HepG2 (cell line): Measurements from ENCODE around the gene PAQR6. TPM values are rescaled to one million over a fixed set of nuclear protein-coding genes. Genes with fewer than 3 reads are reported as not detected.

Experiments used
- AKAP8 ChIP-seq: sonication (generic); formaldehyde crosslinking; IDR thresholded peaks from 2 replicates; pipeline ENCODE4 v1.5.1; 2020; ENCODE audit warnings: mild to moderate bottlenecking, missing genetic modification reagents
- ETV5 ChIP-seq: IDR thresholded peaks from 2 replicates; pipeline ENCODE4 v1.6.1; 2018; ENCODE audit warnings: missing biosample characterization, missing genetic modification reagents, inconsistent platforms, borderline replicate concordance
- KDM3A ChIP-seq: IDR thresholded peaks from 2 replicates; pipeline ENCODE4 v1.6.1; 2018; ENCODE audit warnings: low read depth, missing compliant biosample characterization
- MAX ChIP-seq: IDR thresholded peaks from 2 replicates; pipeline ENCODE4 v1.6.1; 2012; ENCODE audit warnings: inconsistent platforms
- MED8 ChIP-seq: sonication (generic); formaldehyde crosslinking; IDR thresholded peaks from 2 replicates; pipeline ENCODE4 v1.8.1; 2023; ENCODE audit warnings: mild to moderate bottlenecking, missing genetic modification reagents; ENCODE audit not compliant: insufficient replicate concordance
- MXI1 ChIP-seq: IDR thresholded peaks from 3 replicates; pipeline ENCODE4 v1.6.1; 2012; ENCODE audit warnings: low read depth, low read length, inconsistent platforms, borderline replicate concordance
- NONO ChIP-seq, 2 experiments: fragments of 450-650 bp in 1 of 2; sonication (generic) in 1 of 2; formaldehyde crosslinking in 1 of 2; IDR thresholded peaks in 1 of 2; conservative IDR thresholded peaks in 1 of 2; 2 replicates each; pipeline versions ENCODE4 v1.6.1 to v1.8.0; 2017 to 2022; ENCODE audit warnings: mild to moderate bottlenecking in 1 of 2, missing genetic modification reagents in 1 of 2, moderate library complexity in 1 of 2
- NR2F6 ChIP-seq, 2 experiments: IDR thresholded peaks; 2 replicates each; pipeline ENCODE4 v1.6.1; 2016; ENCODE audit warnings: antibody characterized with exemption in 1 of 2, mild to moderate bottlenecking in 1 of 2
- RCOR2 ChIP-seq: IDR thresholded peaks from 2 replicates; pipeline ENCODE4 v1.6.1; 2016; ENCODE audit warnings: missing biosample characterization, missing genetic modification reagents
- RNF2 ChIP-seq: fragments of 450-650 bp; conservative IDR thresholded peaks from 2 replicates; pipeline ENCODE4 v1.6.1; 2016; ENCODE audit warnings: low read depth
- SP1 ChIP-seq, 2 experiments: fragments of 450-650 bp in 1 of 2; sonication (generic) in 1 of 2; formaldehyde crosslinking in 1 of 2; IDR thresholded peaks; 2 replicates each; pipeline versions ENCODE4 v1.4.0 to v1.6.1; 2016 to 2020; ENCODE audit warnings: missing genetic modification reagents in 1 of 2
- TOE1 ChIP-seq: sonication (generic); formaldehyde crosslinking; IDR thresholded peaks from 2 replicates; pipeline ENCODE4 v1.4.0; 2020; ENCODE audit warnings: mild to moderate bottlenecking, missing genetic modification reagents
- ZBTB4 ChIP-seq: sonication (generic); formaldehyde crosslinking; IDR thresholded peaks from 2 replicates; pipeline ENCODE4 v1.4.0; 2020; ENCODE audit warnings: missing genetic modification reagents, mild to moderate bottlenecking, borderline replicate concordance
- ZMYM3 ChIP-seq: sonication (generic); formaldehyde crosslinking; IDR thresholded peaks from 2 replicates; pipeline ENCODE4 v1.5.1; 2020; ENCODE audit warnings: mild to moderate bottlenecking, missing genetic modification reagents
- ZNF232 ChIP-seq: sonication (generic); formaldehyde crosslinking; IDR thresholded peaks from 2 replicates; pipeline ENCODE4 v1.4.0; 2020; ENCODE audit warnings: missing genetic modification reagents, borderline replicate concordance
- ZNF276 ChIP-seq: sonication (generic); formaldehyde crosslinking; IDR thresholded peaks from 2 replicates; pipeline ENCODE4 v1.4.0; 2020; ENCODE audit warnings: mild to moderate bottlenecking, low read depth, missing genetic modification reagents
- ZNF350 ChIP-seq: sonication (generic); formaldehyde crosslinking; IDR thresholded peaks from 2 replicates; pipeline ENCODE4 v1.4.0; 2020; ENCODE audit warnings: mild to moderate bottlenecking, low read depth, missing genetic modification reagents, borderline replicate concordance
- ZNF589 ChIP-seq: sonication (generic); formaldehyde crosslinking; conservative IDR thresholded peaks from 2 replicates; pipeline ENCODE4 v1.8.0; 2022; ENCODE audit warnings: mild to moderate bottlenecking, moderate library complexity, missing genetic modification reagents
- ZNF614 ChIP-seq: IDR thresholded peaks from 2 replicates; pipeline ENCODE4 v1.6.1; 2018; ENCODE audit warnings: missing biosample characterization, missing genetic modification reagents, inconsistent platforms, borderline replicate concordance
- ZNF629 ChIP-seq: sonication (generic); formaldehyde crosslinking; conservative IDR thresholded peaks from 2 replicates; pipeline ENCODE4 v1.5.0; 2020; ENCODE audit warnings: missing genetic modification reagents
- ZZZ3 ChIP-seq: sonication (generic); formaldehyde crosslinking; IDR thresholded peaks from 2 replicates; pipeline ENCODE4 v1.4.0; 2020; ENCODE audit warnings: missing genetic modification reagents, mild to moderate bottlenecking, borderline replicate concordance
- polyA plus RNA-seq, 8 experiments: library from polyadenylated mRNA; depleted of rRNA in 3 of 8; stranded (reverse) in 7 of 8; unstranded in 1 of 8; fragments of >200 nt; fragmentation: Illumina TruSeq in 4 of 8; extraction: Trizol in 4 of 8; gene quantifications; 2 replicates each; pipeline versions ENCODE4 v1.2.1 to v1.2.3, GENCODE V29; 2011 to 2016; ENCODE audit warnings: low read depth in 4 of 8, missing spikeins in 1 of 8, mixed read lengths in 1 of 8; ENCODE audit not compliant: insufficient read depth in 1 of 8
- total RNA-seq, 5 experiments: library from RNA; depleted of rRNA; stranded (reverse); fragments of >200 nt; fragmentation: Illumina TruSeq; extraction: Trizol; gene quantifications; 2 replicates each; pipeline ENCODE4 v1.2.3, GENCODE V29; 2016; ENCODE audit warnings: low read depth in 1 of 5

Gene PAQR6
- total and polyA plus RNA-seq, 2 of the 13 experiments (the other 11 are each of a cell fraction or from before 2014, with no cell fraction given), result 0.82 to 1.4 TPM

- peak; percentile 76; the same call in 1 of the 2 replicates for TF ChIP-seq AKAP8 (CRISPR knock-in tag)
- TF ChIP-seq ETV5 (CRISPR knock-in tag), result peak; percentile 44; the same call in 1 of the 2 replicates
- peak; percentile 82; the same call in 1 of the 3 replicates for TF ChIP-seq MXI1
- peak; percentile 82; the same call in 1 of the 2 replicates for TF ChIP-seq ZNF614 (CRISPR knock-in tag)
- TF ChIP-seq RNF2, result peak; percentile 35; the same call in 1 of the 2 replicates
- TF ChIP-seq ZNF350 (CRISPR knock-in tag), result peak; percentile 93
- peak; percentile 53; the same call in 1 of the 2 replicates for TF ChIP-seq NR2F6 (IDR thresholded peaks at IDR 0.05)
- peak; percentile 59; the same call in 1 of the 2 replicates for TF ChIP-seq NR2F6 (CRISPR knock-in tag; IDR thresholded peaks at IDR 0.05)
- peak; percentile 57 for TF ChIP-seq MED8
- 0 out of 2 replicates have a peak, but pooled peaks have one; percentile 11 for TF ChIP-seq ZNF629 (CRISPR knock-in tag)
- TF ChIP-seq TOE1, result 0 out of 2 replicates have a peak, but pooled peaks have one; percentile 38
- TF ChIP-seq NONO (IDR thresholded peaks at IDR 0.05), result no peak
- TF ChIP-seq NONO (CRISPR knock-in tag; conservative IDR thresholded peaks at IDR 0.05), result peak; percentile 83
- TF ChIP-seq RCOR2 (CRISPR knock-in tag), result no peak; the same call in 1 of the 2 replicates
- TF ChIP-seq ZNF276, result 0 out of 2 replicates have a peak, but pooled peaks have one; percentile 29
- peak; percentile 74; the same call in 1 of the 2 replicates for TF ChIP-seq ZBTB4 (CRISPR knock-in tag)
- TF ChIP-seq KDM3A, result peak; percentile 38; the same call in 1 of the 2 replicates
- TF ChIP-seq MAX, result peak; percentile 89
- no peak for TF ChIP-seq SP1 (IDR thresholded peaks at IDR 0.05)
- no peak for TF ChIP-seq SP1 (CRISPR knock-in tag; IDR thresholded peaks at IDR 0.05)
- peak; percentile 46; the same call in 1 of the 2 replicates for TF ChIP-seq ZZZ3
- TF ChIP-seq ZNF232, result peak; percentile 79; the same call in 1 of the 2 replicates
- peak; percentile 59; the same call in 1 of the 2 replicates for TF ChIP-seq ZMYM3 (CRISPR knock-in tag)
- TF ChIP-seq ZNF589 (CRISPR knock-in tag), result 0 out of 2 replicates have a peak, but pooled peaks have one; percentile 60
Observed at GRCh38 chr1:156291226-156292061, 43.6 kb upstream of the PAQR6 start (continued).
